Astrocyte (in vitro differentiated cells and primary cell): ENCODE results near the gene NPC2.

ENCODE experiments used
- EZH2 ChIP-seq: IDR thresholded peaks from 2 replicates; pipeline ENCODE4 v1.6.1; 2012; ENCODE audit warnings: mild to moderate bottlenecking, low read length, inconsistent platforms; ENCODE audit not compliant: insufficient read depth
- TF ChIP-seq, protein P1 (sequence below): IDR thresholded peaks from 2 replicates; pipeline ENCODE4 v1.5.1; 2011; ENCODE audit warnings: low read depth, mild to moderate bottlenecking, inconsistent platforms, low read length, moderate library complexity; ENCODE audit not compliant: insufficient read depth

DNA sequence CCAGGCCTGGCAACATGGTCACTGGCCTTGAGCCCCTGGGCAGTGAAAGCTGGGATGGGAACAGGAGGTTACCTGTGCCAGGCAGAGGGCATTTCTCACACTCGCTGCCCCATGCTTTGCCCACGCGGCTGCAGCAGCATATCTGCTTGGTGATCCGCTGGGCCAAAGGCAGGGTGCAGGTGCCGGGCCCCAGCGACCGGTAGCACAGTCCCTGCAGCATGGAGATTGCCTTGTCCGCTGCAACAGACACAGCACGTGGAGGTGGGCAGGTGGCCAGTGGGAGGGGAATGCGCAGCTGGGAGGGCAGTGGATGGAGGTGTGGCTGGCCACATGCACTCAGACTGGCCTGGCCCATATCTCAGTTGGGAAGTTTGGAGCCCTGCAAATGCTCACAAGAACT, 35.8 kb upstream of the NPC2 start:
- TF ChIP-seq, protein P1, sequence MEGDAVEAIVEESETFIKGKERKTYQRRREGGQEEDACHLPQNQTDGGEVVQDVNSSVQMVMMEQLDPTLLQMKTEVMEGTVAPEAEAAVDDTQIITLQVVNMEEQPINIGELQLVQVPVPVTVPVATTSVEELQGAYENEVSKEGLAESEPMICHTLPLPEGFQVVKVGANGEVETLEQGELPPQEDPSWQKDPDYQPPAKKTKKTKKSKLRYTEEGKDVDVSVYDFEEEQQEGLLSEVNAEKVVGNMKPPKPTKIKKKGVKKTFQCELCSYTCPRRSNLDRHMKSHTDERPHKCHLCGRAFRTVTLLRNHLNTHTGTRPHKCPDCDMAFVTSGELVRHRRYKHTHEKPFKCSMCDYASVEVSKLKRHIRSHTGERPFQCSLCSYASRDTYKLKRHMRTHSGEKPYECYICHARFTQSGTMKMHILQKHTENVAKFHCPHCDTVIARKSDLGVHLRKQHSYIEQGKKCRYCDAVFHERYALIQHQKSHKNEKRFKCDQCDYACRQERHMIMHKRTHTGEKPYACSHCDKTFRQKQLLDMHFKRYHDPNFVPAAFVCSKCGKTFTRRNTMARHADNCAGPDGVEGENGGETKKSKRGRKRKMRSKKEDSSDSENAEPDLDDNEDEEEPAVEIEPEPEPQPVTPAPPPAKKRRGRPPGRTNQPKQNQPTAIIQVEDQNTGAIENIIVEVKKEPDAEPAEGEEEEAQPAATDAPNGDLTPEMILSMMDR = no peak
- no peak for TF ChIP-seq EZH2
